Fibroblast of lung (primary cell): Measurements from ENCODE around the gene ELFN1.

ENCODE experiments used
- EZH2 ChIP-seq: IDR thresholded peaks from 2 replicates; pipeline ENCODE4 v1.5.1; 2012; ENCODE audit warnings: low read length, control low read depth, mild to moderate bottlenecking; ENCODE audit errors: missing control alignments
- TF ChIP-seq, protein P1 (sequence below), 2 donors: IDR thresholded peaks in 1 of 2; conservative IDR thresholded peaks in 1 of 2; 1 replicate in 1 of 2; 2 replicates in 1 of 2; pipeline ENCODE4 v1.5.1; 2011 to 2012; ENCODE audit warnings: low read length in 2 of 2, control low read depth in 1 of 2, inconsistent platforms in 1 of 2, low read depth in 1 of 2, mild to moderate bottlenecking in 1 of 2

DNA sequence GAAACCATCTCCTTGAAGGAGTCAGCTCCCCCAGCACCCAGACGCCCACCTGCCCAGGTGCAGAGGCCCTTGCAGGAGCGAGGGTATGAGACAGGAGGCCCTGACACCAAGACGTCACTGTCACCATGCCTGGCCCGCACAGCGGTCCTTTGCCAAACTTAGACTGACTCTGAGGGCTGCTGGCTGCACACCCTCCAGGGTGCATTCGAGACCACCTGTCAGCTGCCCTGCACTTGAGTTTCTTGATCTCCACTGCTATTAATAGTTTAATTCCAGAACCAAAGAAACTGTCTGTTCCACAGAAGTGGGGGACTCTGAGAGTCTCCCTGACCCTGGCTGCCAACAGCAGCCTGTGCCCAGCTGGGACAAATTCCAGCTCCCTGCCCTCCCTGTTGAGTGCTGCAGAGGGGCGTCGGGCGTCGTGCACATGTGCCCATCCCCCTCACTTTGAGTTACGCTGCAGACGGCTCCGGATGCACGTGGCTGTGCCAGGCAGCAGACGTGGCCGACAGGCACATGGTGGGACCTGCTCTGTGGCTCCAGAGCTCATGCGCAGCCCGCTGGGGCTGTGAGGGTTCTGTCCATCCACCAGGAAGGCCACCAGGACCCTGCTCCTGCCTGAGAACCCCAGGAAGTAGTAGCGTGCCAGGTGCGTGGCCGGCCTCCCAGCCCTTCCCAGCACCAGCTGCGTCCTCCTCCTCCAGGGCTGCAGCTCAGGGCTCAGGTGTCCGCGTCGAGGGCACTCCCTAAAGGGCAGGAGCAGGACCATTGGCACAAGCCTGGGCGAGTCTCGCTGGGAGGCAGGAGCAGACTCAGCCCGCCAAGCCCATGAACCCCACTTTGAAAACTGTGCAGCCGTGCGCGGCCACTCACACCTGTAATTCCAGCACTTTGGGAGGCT, 24.8 kb downstream of the ELFN1 start:
- TF ChIP-seq, protein P1, sequence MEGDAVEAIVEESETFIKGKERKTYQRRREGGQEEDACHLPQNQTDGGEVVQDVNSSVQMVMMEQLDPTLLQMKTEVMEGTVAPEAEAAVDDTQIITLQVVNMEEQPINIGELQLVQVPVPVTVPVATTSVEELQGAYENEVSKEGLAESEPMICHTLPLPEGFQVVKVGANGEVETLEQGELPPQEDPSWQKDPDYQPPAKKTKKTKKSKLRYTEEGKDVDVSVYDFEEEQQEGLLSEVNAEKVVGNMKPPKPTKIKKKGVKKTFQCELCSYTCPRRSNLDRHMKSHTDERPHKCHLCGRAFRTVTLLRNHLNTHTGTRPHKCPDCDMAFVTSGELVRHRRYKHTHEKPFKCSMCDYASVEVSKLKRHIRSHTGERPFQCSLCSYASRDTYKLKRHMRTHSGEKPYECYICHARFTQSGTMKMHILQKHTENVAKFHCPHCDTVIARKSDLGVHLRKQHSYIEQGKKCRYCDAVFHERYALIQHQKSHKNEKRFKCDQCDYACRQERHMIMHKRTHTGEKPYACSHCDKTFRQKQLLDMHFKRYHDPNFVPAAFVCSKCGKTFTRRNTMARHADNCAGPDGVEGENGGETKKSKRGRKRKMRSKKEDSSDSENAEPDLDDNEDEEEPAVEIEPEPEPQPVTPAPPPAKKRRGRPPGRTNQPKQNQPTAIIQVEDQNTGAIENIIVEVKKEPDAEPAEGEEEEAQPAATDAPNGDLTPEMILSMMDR (conservative IDR thresholded peaks at IDR 0.05 in 1 of 2, IDR thresholded peaks at IDR 0.05 in 1 of 2; ENCODE audit: low read depth in 1 of 2, low read length in 2 of 2), result no peak
- no peak for TF ChIP-seq EZH2
